Stomach (tissue), 4 donors: ENCODE results near the gene CDH9.

Experiments
- CTCF ChIP-seq, 7 experiments: fragments of 450-650 bp in 4 of 7; fragments of 200-600 bp in 3 of 7; sonication (generic) in 3 of 7; IDR thresholded peaks; one replicate each; pipeline ENCODE4 v1.5.1; 2016 to 2019; ENCODE audit warnings: antibody characterized with exemption in 7 of 7, control low read depth in 2 of 7, mild to moderate bottlenecking in 1 of 7
- EP300 ChIP-seq: sonication (generic); formaldehyde crosslinking; IDR thresholded peaks from one replicate; pipeline ENCODE4 v1.6.1; 2017; ENCODE audit warnings: antibody characterized with exemption
- POLR2A ChIP-seq, 4 donors: fragments of 450-650 bp; IDR thresholded peaks; one replicate each; pipeline ENCODE4 v1.6.1; 2016; ENCODE audit warnings: antibody characterized with exemption in 4 of 4, control low read depth in 2 of 4, mild to moderate bottlenecking in 1 of 4, moderate library complexity in 1 of 4
- POLR2AphosphoS5 ChIP-seq, 3 donors: sonication (generic); formaldehyde crosslinking; IDR thresholded peaks; one replicate each; pipeline ENCODE4 v1.6.1; 2016; ENCODE audit warnings: antibody characterized with exemption in 3 of 3

GRCh38 chr5:26903469-26903868, 134.9 kb downstream of the CDH9 start:
- no peak for TF ChIP-seq CTCF (IDR thresholded peaks at IDR 0.05)
- TF ChIP-seq POLR2AphosphoS5 (IDR thresholded peaks at IDR 0.05), result no peak
- no peak for TF ChIP-seq POLR2A (IDR thresholded peaks at IDR 0.05)
- no peak for TF ChIP-seq EP300
